Measurements from ENCODE around the gene TF.

DNA sequence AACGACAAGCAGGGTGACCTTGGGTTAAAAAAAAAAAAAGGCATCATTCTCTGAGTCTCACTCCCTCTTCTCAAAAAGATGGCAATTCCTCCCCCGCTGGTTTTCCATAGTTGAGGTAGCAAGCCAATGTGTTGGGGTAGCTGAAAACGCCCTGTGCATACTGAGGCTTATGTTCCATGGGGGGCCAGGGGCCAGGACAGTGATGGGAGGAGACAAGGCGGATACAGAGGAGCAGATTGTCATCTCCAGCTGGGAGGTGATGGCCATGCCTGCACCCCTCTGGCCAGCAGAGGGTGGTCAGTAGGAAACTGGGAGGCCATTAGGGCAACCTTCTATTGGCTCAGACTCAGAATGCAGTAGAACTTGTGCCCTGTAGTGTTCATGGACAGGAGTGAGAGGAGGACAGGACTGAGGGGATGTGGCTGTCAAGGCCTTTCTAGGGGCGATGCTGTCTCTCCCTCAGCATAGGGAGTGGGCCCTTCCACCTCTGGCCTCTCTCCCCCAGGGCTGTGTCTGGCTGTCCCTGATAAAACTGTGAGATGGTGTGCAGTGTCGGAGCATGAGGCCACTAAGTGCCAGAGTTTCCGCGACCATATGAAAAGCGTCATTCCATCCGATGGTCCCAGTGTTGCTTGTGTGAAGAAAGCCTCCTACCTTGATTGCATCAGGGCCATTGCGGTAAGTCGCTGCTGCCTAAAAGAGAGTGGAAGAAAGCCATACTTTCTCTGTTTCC is 1.9 kb downstream of the TF start:
- TF ChIP-seq, protein P1, sequence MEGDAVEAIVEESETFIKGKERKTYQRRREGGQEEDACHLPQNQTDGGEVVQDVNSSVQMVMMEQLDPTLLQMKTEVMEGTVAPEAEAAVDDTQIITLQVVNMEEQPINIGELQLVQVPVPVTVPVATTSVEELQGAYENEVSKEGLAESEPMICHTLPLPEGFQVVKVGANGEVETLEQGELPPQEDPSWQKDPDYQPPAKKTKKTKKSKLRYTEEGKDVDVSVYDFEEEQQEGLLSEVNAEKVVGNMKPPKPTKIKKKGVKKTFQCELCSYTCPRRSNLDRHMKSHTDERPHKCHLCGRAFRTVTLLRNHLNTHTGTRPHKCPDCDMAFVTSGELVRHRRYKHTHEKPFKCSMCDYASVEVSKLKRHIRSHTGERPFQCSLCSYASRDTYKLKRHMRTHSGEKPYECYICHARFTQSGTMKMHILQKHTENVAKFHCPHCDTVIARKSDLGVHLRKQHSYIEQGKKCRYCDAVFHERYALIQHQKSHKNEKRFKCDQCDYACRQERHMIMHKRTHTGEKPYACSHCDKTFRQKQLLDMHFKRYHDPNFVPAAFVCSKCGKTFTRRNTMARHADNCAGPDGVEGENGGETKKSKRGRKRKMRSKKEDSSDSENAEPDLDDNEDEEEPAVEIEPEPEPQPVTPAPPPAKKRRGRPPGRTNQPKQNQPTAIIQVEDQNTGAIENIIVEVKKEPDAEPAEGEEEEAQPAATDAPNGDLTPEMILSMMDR (conservative IDR thresholded peaks at IDR 0.05; ENCODE audit: low read length), result no peak
- TF ChIP-seq EZH2phosphoT487 (IDR thresholded peaks at IDR 0.05; ENCODE audit: borderline replicate concordance, low read depth, low read length), result no peak
